HCT116 (cell line): Measurements from ENCODE around the gene DOCK4.

Experiments
- CEBPB ChIP-seq: IDR thresholded peaks from 2 replicates; pipeline ENCODE4 v1.6.1; 2012; ENCODE audit warnings: low read depth
- CTCF ChIP-seq, 3 experiments: fragments of 200-600 bp in 1 of 3; sonication (generic) in 1 of 3; IDR thresholded peaks in 2 of 3; conservative IDR thresholded peaks in 1 of 3; 2 replicates each; pipeline ENCODE4 v1.5.1; 2012 to 2017; ENCODE audit warnings: low read depth in 2 of 3, low read length in 2 of 3, antibody characterized with exemption in 1 of 3, borderline replicate concordance in 1 of 3, control low read depth in 1 of 3, mild to moderate bottlenecking in 1 of 3, mixed read lengths in 1 of 3, mixed run types in 1 of 3, moderate library complexity in 1 of 3; ENCODE audit not compliant: insufficient read depth in 1 of 3
- EGR1 ChIP-seq: IDR thresholded peaks from 2 replicates; pipeline ENCODE4 v1.6.1; 2012; ENCODE audit warnings: low read depth
- EZH2 ChIP-seq: fragments of 200-600 bp; sonication (generic); IDR thresholded peaks from 2 replicates; pipeline ENCODE4 v1.6.1; 2017; ENCODE audit warnings: antibody characterized with exemption, mixed run types
- JUND ChIP-seq: IDR thresholded peaks from 2 replicates; pipeline ENCODE4 v1.6.1; 2012
- MAX ChIP-seq: IDR thresholded peaks from 2 replicates; pipeline ENCODE4 v1.6.1; 2012
- POLR2A ChIP-seq: IDR thresholded peaks from 2 replicates; pipeline ENCODE4 v1.7.0; 2011; ENCODE audit warnings: borderline replicate concordance; ENCODE audit not compliant: insufficient read depth, insufficient read length; ENCODE audit errors: extremely low read depth
- POLR2AphosphoS5 ChIP-seq: IDR thresholded peaks from 2 replicates; pipeline ENCODE4 v1.6.1; 2011; ENCODE audit warnings: mild to moderate bottlenecking, low read depth, low read length, moderate library complexity
- RAD21 ChIP-seq: IDR thresholded peaks from 2 replicates; pipeline ENCODE4 v1.6.1; 2012; ENCODE audit warnings: low read depth, mild to moderate bottlenecking
- REST ChIP-seq: IDR thresholded peaks from 2 replicates; pipeline ENCODE4 v1.6.1; 2012; ENCODE audit warnings: low read depth
- SIN3A ChIP-seq: IDR thresholded peaks from 2 replicates; pipeline ENCODE4 v1.6.1; 2012; ENCODE audit warnings: low read depth
- TCF7L2 ChIP-seq: IDR thresholded peaks from 2 replicates; pipeline ENCODE4 v1.7.0; 2011; ENCODE audit warnings: borderline replicate concordance, inconsistent platforms; ENCODE audit not compliant: insufficient read depth, insufficient read length; ENCODE audit errors: extremely low read depth
- YY1 ChIP-seq: IDR thresholded peaks from 2 replicates; pipeline ENCODE4 v1.6.1; 2011; ENCODE audit warnings: low read length, low read depth, moderate library complexity, mild to moderate bottlenecking; ENCODE audit not compliant: insufficient replicate concordance; ENCODE audit errors: extremely low read depth
- ZNF274 ChIP-seq: fragments of 200-500 bp; sonication (Bioruptor generic); IDR thresholded peaks from 2 replicates; pipeline ENCODE4 v1.6.1; 2014; ENCODE audit warnings: mild to moderate bottlenecking, low read depth, low read length, inconsistent platforms

GRCh38 chr7:112136271-112137008 is 69.8 kb downstream of the DOCK4 start:
- TF ChIP-seq CTCF (IDR thresholded peaks at IDR 0.05 in 2 of 3, conservative IDR thresholded peaks at IDR 0.05 in 1 of 3; ENCODE audit: borderline replicate concordance in 1 of 3, insufficient read depth in 1 of 3, low read depth in 2 of 3, low read length in 2 of 3) = no peak
- TF ChIP-seq ZNF274 = no peak
- no peak for TF ChIP-seq EZH2
- no peak for TF ChIP-seq TCF7L2
- no peak for TF ChIP-seq MAX
- TF ChIP-seq EGR1 = no peak
- TF ChIP-seq POLR2AphosphoS5 = no peak
- TF ChIP-seq POLR2A = no peak
- TF ChIP-seq YY1 = no peak
- no peak for TF ChIP-seq REST
- no peak for TF ChIP-seq SIN3A
- TF ChIP-seq JUND = no peak
- TF ChIP-seq CEBPB = no peak
- no peak for TF ChIP-seq RAD21
